Neuronal stem cell (in vitro differentiated cells): ENCODE measurements around the gene CASP7.

Experiments used
- DNase-seq: peaks from one replicate; pipeline ENCODE4 v3.0.0-alpha.2; 2013; ENCODE audit warnings: low spot score
- H2AFZ ChIP-seq: one replicate; pipeline ENCODE4 v1.6.1; 2013; ENCODE audit warnings: mild to moderate bottlenecking, low read length, inconsistent platforms
- H2AK5ac ChIP-seq: 2 replicates; pipeline ENCODE4 v1.6.1; 2013; ENCODE audit warnings: low read depth, mild to moderate bottlenecking, inconsistent platforms, low read length, moderate library complexity, mixed read lengths
- H2BK120ac ChIP-seq: 2 replicates; pipeline ENCODE4 v1.6.1; 2013; ENCODE audit warnings: low read depth, mild to moderate bottlenecking, inconsistent platforms, low read length, moderate library complexity, mixed read lengths
- H2BK12ac ChIP-seq: one replicate; pipeline ENCODE4 v1.6.1; 2013; ENCODE audit warnings: low read length, inconsistent platforms
- H2BK15ac ChIP-seq: 2 replicates; pipeline ENCODE4 v1.6.1; 2013; ENCODE audit warnings: mild to moderate bottlenecking, low read length, inconsistent platforms, mixed read lengths
- H2BK5ac ChIP-seq: one replicate; pipeline ENCODE4 v1.6.1; 2013; ENCODE audit warnings: inconsistent platforms, mild to moderate bottlenecking, low read length, moderate library complexity
- H3K14ac ChIP-seq: one replicate; pipeline ENCODE4 v1.6.1; 2013; ENCODE audit warnings: low read length, inconsistent platforms
- H3K18ac ChIP-seq: 2 replicates; pipeline ENCODE4 v1.6.1; 2013; ENCODE audit warnings: low read length, inconsistent platforms
- H3K23ac ChIP-seq: 2 replicates; pipeline ENCODE4 v1.6.1; 2013; ENCODE audit warnings: low read depth, mild to moderate bottlenecking, mixed read lengths, low read length, inconsistent platforms; ENCODE audit not compliant: poor library complexity
- H3K27ac ChIP-seq: replicated peaks from 3 replicates; pipeline ENCODE4 v1.5.1; 2013; ENCODE audit warnings: low read length, inconsistent platforms
- H3K27me3 ChIP-seq, 3 experiments: 2 replicates each; pipeline ENCODE4 v1.6.1; 2013; ENCODE audit warnings: low read length in 3 of 3, mild to moderate bottlenecking in 2 of 3, inconsistent platforms in 1 of 3, low read depth in 1 of 3, mixed read lengths in 1 of 3, moderate library complexity in 1 of 3; ENCODE audit not compliant: control insufficient read depth in 3 of 3, insufficient read depth in 3 of 3
- H3K36me3 ChIP-seq, 2 donors: replicated peaks in 1 of 2; 2 replicates each; pipeline ENCODE4 v1.6.1; 2013; ENCODE audit warnings: low read length in 2 of 2; ENCODE audit not compliant: control insufficient read depth in 2 of 2, insufficient read depth in 2 of 2
- H3K4ac ChIP-seq: 2 replicates; pipeline ENCODE4 v1.6.1; 2013; ENCODE audit warnings: inconsistent platforms, mild to moderate bottlenecking, low read length, moderate library complexity
- H3K4me1 ChIP-seq, 2 donors: 1 replicate in 1 of 2; 2 replicates in 1 of 2; pipeline ENCODE4 v1.6.1; 2013; ENCODE audit warnings: low read length in 2 of 2, low read depth in 1 of 2; ENCODE audit not compliant: control insufficient read depth in 2 of 2, insufficient read depth in 1 of 2
- H3K4me2 ChIP-seq: one replicate; pipeline ENCODE4 v1.6.1; 2013; ENCODE audit warnings: mild to moderate bottlenecking, low read length, inconsistent platforms; ENCODE audit not compliant: insufficient read depth, poor library complexity, severe bottlenecking
- H3K4me3 ChIP-seq, 2 donors: 2 replicates each; pipeline ENCODE4 v1.5.1; 2013; ENCODE audit warnings: low read length in 2 of 2, mild to moderate bottlenecking in 2 of 2, inconsistent platforms in 1 of 2, moderate library complexity in 1 of 2
- H3K79me1 ChIP-seq: one replicate; pipeline ENCODE4 v1.6.1; 2013; ENCODE audit warnings: low read depth, mild to moderate bottlenecking, inconsistent platforms, low read length, moderate library complexity
- H3K9ac ChIP-seq: one replicate; pipeline ENCODE4 v1.6.1; 2013; ENCODE audit warnings: mild to moderate bottlenecking, low read depth, low read length, inconsistent platforms; ENCODE audit not compliant: poor library complexity
- H3K9me3 ChIP-seq, 2 donors: replicated peaks in 1 of 2; 2 replicates each; pipeline versions ENCODE3 to v1.6.1; 2013; ENCODE audit warnings: low read length in 2 of 2, mild to moderate bottlenecking in 2 of 2, inconsistent platforms in 1 of 2, low read depth in 1 of 2, mixed read lengths in 1 of 2, moderate library complexity in 1 of 2; ENCODE audit not compliant: control insufficient read depth in 2 of 2, insufficient read depth in 1 of 2
- H4K8ac ChIP-seq: one replicate; pipeline ENCODE4 v1.6.1; 2013; ENCODE audit warnings: low read depth, mild to moderate bottlenecking, inconsistent platforms, low read length, moderate library complexity
- H4K91ac ChIP-seq: one replicate; pipeline ENCODE4 v1.6.1; 2013; ENCODE audit warnings: low read length, low read depth, mild to moderate bottlenecking, inconsistent platforms; ENCODE audit not compliant: poor library complexity
- WGBS, 2 donors: extraction: QIAGEN DNeasy Blood & Tissue Kit; methylation state at CpG; one replicate each; pipeline ENCODE4 v1.1.7; 2013; ENCODE audit warnings: missing lambda C conversion rate in 2 of 2, mixed read lengths in 1 of 2; ENCODE audit not compliant: insufficient read length in 2 of 2, insufficient replicate concordance in 1 of 2; ENCODE audit errors: extremely low coverage in 2 of 2; 5-methylcytosine and 5-hydroxymethylcytosine counted together

Gene CASP7

DNA sequence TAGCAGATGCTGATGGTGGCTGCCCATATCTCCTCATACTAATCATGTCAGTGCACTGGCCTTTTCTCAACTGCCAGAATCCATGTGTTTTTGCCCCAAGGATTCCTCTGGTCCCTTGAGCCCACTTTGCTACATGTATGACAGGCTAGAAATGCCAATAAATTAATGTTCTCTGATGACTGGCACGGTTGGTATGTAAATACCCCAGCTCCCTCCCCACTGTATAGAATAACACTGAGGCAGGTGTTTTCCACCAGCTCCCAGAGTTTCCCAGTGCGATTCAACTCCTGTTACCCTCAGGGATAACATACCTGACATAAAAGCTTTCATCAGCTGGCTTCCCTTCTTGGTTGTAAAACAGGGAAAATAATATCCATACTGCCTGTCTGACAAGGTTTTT is 62.8 kb downstream of the CASP7 start:
- H3K9ac ChIP-seq = no peak overlapping the region
- no CpG with 5 or more reads among the region's 2 CpGs for WGBS, 2 donors

DNA sequence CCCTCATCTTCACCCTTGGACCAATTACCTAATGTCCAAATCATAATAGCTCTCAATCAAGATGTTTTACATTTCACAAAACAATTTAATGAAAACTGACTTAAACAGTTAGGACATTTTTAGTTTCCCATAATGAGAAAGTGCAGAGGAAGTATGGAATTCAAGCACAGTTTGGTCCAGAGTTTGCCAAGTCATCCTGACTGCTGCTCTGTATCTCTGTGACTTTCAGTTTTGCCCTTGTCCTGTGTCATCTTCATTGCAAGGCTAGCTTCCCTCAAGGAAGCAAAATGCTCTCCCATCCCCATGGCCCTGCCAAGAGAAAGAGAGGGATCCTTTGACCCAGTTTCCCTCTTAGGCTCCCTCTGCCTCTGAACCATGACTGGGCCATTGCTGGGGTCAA is 63.9 kb downstream of the CASP7 start:
- Histone ChIP-seq H3K9ac (no peak overlapping the region), H2BK12ac (no peak overlapping the region), H2AK5ac (no peak overlapping the region), H3K27ac (no peak overlapping the region), H3K79me1 (no peaks in the 10 kb centered on the region), H3K36me3 (no peaks in the 10 kb centered on the region), H3K4me1 (no peaks in the 10 kb centered on the region), H3K4ac (no peak overlapping the region), H3K9me3 (no peaks in the 10 kb centered on the region), H3K18ac (no peak overlapping the region), H3K27me3 (peaks cover 0 to 5% (median 0%) of the 10 kb centered on the region in 3 experiments), H3K23ac (no peak overlapping the region), H2AFZ (no peak overlapping the region), H2BK120ac (no peak overlapping the region), H3K4me2 (no peak overlapping the region), H2BK5ac (no peak overlapping the region), H4K8ac (no peak overlapping the region), H3K14ac (no peak overlapping the region), H2BK15ac (no peak overlapping the region), H4K91ac (no peak overlapping the region), H3K4me3 (no peak overlapping the region)
- no peak for DNase-seq

More for the DNA sequence above, 62.8 kb downstream of the CASP7 start:
- H2BK120ac ChIP-seq = no peak overlapping the region
- no peak overlapping the region for H3K27ac ChIP-seq
- DNase-seq = no peak
- no peak overlapping the region for H3K4me2 ChIP-seq
- no peaks in the 10 kb centered on the region for H3K4me1 ChIP-seq
- no peak overlapping the region for H2AFZ ChIP-seq
- H3K18ac ChIP-seq = no peak overlapping the region
- no peaks in the 10 kb centered on the region for H3K36me3 ChIP-seq
- H4K91ac ChIP-seq = no peak overlapping the region
- H3K14ac ChIP-seq = no peak overlapping the region
- H3K9me3 ChIP-seq = no peaks in the 10 kb centered on the region
- no peak overlapping the region for H2AK5ac ChIP-seq
- H2BK5ac ChIP-seq = no peak overlapping the region
- no peak overlapping the region for H4K8ac ChIP-seq
- no peaks in the 10 kb centered on the region for H3K79me1 ChIP-seq
- peaks cover 0 to 5% (median 0%) of the 10 kb centered on the region in 3 experiments for H3K27me3 ChIP-seq
- H2BK15ac ChIP-seq = no peak overlapping the region
- no peak overlapping the region for H3K23ac ChIP-seq
- no peak overlapping the region for H3K4ac ChIP-seq
- no peak overlapping the region for H3K4me3 ChIP-seq
- no peak overlapping the region for H2BK12ac ChIP-seq

DNA sequence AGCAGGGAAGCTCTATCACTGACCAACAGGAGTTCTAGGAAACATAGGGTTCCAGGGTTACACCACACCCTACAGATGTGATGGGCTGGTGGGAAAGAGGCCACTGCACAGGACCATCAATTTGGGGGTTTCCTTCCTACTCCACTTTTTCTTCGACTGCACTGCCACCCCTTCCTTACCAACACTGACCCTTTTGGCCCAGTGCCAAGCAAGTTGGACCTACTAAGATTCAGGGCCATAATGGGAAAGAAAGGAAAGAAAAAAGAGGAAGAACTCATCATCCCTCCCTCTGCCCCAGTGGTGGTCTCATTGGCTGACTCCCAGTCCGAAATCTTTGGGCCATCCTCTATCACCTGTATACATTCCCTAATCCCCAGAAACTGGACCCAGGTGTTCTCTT is 65.7 kb downstream of the CASP7 start:
- Histone ChIP-seq H2AK5ac (no peak overlapping the region), H3K4ac (no peak overlapping the region), H3K27me3 (peaks cover 0 to 5% (median 0%) of the 10 kb centered on the region in 3 experiments), H2BK5ac (no peak overlapping the region), H3K9me3 (no peaks in the 10 kb centered on the region), H3K79me1 (no peaks in the 10 kb centered on the region), H2BK120ac (no peak overlapping the region), H4K8ac (no peak overlapping the region), H3K23ac (no peak overlapping the region), H3K4me2 (no peak overlapping the region), H2BK15ac (no peak overlapping the region), H4K91ac (no peak overlapping the region), H3K36me3 (no peaks in the 10 kb centered on the region), H3K27ac (no peak overlapping the region), H3K14ac (no peak overlapping the region), H3K4me3 (no peak overlapping the region), H3K18ac (no peak overlapping the region), H2BK12ac (no peak overlapping the region), H3K4me1 (no peaks in the 10 kb centered on the region), H2AFZ (no peak overlapping the region), H3K9ac (no peak overlapping the region)
- no peak for DNase-seq
- no CpG with 5 or more reads among the region's 2 CpGs for WGBS, 2 donors

DNA sequence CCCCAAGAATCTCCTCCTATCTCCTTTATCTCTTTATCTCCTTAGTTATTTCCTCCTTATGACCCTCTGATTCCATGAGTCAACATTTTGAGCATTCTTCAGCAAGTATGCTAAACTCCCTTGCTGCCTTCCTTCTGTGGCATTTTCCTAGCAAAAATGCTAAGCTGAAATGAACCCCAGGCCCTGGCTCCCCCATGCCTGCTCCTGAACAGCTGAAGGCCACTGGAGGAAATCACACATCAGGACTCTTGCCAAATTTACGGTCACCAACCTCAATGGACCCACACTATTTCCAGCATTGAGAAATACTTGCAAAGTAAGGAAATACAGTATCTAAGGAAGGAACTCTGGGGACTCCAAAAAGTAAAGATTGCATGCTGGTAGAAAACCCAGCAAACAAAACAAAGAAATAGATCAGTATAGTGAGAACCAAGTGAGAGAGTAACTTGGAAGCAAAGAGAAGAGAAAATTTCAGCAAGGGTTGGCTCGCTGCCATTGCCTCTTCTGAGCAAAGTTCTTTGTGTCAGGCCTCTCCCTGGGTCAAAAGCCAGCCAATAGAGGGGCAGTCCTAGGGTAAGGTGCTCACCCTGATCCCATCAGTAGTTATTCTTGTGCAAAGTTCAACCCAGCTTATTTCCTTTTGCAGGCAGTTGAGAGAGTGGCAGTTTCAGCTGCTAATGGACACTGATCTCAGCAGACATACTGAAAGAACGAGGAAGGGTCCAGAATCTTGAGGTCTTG is 66.7 kb downstream of the CASP7 start:
- no peak overlapping the region for H2BK12ac ChIP-seq
- no peaks in the 10 kb centered on the region for H3K79me1 ChIP-seq
- WGBS, 2 donors = no CpG with 5 or more reads among the region's 3 CpGs
- H3K18ac ChIP-seq = no peak overlapping the region
- no peak overlapping the region for H2BK120ac ChIP-seq
- no peak overlapping the region for H2AFZ ChIP-seq
- H2AK5ac ChIP-seq = no peak overlapping the region
- no peak overlapping the region for H3K4me3 ChIP-seq
- H2BK15ac ChIP-seq = no peak overlapping the region
- no peaks in the 10 kb centered on the region for H3K9me3 ChIP-seq
- no peak overlapping the region for H3K9ac ChIP-seq
- no peak overlapping the region for H3K4me2 ChIP-seq
- H4K91ac ChIP-seq = no peak overlapping the region
- H3K27me3 ChIP-seq = peaks cover 0 to 5% (median 0%) of the 10 kb centered on the region in 3 experiments
- no peaks in the 10 kb centered on the region for H3K36me3 ChIP-seq
- no peak overlapping the region for H4K8ac ChIP-seq
- no peak for DNase-seq
- no peak overlapping the region for H3K27ac ChIP-seq
- H3K23ac ChIP-seq = no peak overlapping the region
- no peaks in the 10 kb centered on the region for H3K4me1 ChIP-seq
- no peak overlapping the region for H3K4ac ChIP-seq
- no peak overlapping the region for H3K14ac ChIP-seq
- no peak overlapping the region for H2BK5ac ChIP-seq
